ENCODE measurements around the gene MELTF.

Gene MELTF

DNA sequence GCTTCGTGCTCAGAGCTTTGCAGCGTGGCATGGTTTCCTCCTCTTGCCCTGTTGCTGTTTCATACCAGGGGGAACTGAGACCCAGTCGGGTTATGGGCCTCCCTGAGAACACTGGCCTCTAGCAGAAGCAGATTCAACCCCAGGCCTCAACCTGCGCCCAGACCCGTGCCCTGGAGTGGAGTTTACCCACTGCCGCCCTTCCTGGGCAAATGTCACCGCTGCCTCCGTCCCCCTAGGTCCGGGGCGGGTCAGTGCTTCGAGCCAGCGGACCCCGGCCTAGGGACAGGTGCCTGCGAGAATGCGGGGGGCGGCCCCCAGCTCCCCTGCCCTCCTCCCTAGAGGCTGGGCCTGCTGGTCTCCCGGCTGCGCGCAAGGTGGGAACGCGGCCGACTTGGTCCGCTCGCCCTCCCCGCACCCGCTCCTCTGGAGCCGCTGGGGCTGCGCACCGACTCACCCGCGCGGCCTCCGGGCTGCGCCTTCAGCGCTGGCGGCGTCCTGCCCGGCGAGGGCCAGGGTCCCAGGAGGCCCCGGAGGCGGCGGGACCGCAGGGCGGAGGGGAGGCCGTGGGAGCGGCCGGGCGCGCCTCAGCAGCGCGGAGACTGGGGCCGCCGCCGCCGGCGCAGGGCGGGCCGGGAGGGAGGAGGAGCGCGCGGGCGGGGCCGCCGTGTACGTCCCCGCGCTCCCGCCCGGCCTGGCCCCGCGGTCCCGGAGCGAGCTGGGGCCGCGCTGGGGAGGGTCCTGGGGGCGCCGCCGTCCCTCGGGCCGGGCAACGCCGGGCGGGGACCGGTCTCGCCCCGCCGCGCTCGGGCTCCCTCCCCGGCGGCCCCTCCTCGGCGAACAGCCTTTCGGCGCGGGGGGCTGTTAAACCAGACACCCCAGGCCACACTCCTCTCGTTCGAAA is 61.1 kb downstream of the MELTF start, which contains the start of gene PIGZ:
PIGZ (minus strand) TSS at position 601 of the 901 bp plus-strand sequence. CDS start 16,802 bp downstream, outside the sequence.
- DNase-seq (ENCODE audit: low spot score): no peak

- DNase-seq (ENCODE audit: low spot score): no peak
Measured at GRCh38 chr3:196967412-196968232, 62.0 kb downstream of the MELTF start.

- DNase-seq (ENCODE audit: low spot score): no peak
Measured at GRCh38 chr3:196966526-196967401, 62.9 kb downstream of the MELTF start.

GRCh38 chr3:196965804-196966173 is 63.8 kb downstream of the MELTF start:
- DNase-seq (ENCODE audit: low spot score): no peak

DNA sequence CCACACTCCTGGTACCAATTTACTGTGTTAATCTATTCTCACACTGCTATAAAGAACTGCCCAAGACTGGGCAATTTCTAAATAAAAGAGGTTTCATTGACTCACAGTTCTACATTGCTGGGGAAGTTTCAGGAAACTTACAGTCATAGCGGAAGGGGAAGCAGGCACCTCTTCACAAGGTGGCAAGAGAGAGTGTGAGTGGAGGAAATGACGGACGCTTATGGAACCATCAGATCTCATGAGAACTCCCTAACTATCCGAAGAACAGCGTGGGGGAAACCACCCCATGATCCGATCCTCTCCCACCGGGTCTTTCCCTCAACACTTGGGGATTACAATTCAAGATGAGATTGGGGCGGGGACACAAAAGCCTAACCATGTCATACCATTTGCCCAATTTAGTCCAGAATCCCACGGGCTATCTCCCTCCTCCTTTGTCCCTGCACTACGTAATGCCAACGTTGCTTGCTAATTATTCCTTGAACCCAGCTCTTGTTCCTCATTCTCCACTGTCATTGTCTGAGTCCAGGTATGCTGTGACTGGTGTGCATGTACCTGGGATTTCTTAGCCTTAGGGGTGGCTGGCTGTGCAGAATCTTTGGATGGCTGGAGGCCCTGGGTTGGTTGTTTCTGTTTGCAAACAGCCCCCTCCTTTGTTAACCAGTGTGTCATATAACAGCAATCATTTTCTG is 64.4 kb downstream of the MELTF start:
- no peak for DNase-seq (ENCODE audit: low spot score)

- DNase-seq (ENCODE audit: low spot score): no peak
Measured at GRCh38 chr3:196963631-196963953, 66.0 kb downstream of the MELTF start.

DNA sequence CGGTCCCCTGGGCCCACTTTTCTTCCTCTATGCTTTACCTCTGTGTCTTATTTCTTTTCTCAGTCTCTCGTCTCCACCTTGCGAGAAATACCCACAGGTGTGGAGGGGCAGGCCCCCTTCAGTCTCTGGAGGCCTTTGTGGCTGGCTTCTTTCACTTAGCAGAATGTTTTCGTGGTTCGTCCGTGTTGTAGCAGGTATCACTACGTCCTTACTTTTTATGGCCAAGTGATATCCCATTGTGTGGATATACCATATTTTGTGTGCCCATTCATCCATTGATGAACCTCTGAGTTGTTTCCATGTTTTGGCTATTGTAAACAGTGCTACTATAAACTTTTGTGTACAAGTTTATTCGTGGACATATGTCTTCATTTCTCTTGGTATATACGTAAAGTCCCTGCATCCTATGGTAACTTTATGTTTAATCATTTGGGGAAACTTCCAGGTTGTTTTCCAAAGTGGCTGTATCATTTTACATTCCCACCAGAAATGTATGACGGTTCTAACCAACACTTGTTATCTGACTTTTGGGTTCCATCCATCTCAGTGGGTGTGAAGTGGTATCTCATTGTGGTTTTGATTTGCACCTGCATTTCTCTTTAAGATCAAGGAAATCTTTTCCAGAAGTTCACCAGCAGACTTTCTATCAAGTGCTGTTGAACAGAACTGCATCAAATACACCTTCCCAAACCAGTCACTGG is 66.5 kb downstream of the MELTF start:
- no peak for DNase-seq (ENCODE audit: low spot score)

DNA sequence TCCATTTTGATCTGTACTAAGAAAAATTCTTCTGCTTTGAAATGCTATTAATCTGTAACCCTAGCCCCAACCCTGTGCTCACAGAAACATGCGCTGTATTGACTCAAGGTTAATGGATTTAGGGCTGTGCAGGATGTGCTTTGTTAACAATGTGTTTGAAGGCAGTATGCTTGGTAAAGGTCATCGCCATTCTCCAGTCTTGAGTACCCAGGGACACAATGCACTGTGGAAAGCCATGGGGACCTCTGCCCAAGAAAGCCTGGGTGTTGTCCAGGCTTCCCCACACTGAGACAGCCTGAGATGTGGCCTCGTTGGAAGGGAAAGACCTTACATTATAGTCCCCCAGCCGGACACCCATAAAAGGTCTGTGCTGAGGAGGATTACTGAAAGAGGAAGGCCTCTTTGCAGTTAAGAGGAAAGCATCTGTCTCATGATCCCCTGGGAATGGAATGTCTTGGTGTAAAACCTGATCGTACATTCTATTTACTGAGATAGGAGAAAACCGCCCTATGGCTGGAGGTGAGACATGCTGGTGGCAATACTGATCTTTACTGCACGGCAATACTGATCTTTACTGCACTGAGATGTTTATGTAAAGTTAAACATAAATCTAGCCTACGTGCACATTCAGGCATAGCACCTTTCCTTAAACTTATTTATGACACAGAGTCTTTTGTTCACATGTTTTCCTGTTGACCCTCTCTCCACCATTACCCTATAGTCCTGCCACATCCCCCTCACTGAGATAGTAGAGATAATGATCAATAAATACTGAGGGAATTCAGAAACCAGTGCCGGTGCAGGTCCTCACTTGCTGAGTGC is 67.3 kb downstream of the MELTF start:
- DNase-seq (ENCODE audit: low spot score): no peak

- DNase-seq (ENCODE audit: low spot score): no peak
Measured at GRCh38 chr3:196954832-196955231, 74.8 kb downstream of the MELTF start.

All from globus pallidus (tissue), 1 donor.